ENCODE measurements around the gene CSF3.

GRCh38 chr17:39966771-39967170 lies 48.5 kb upstream of the CSF3 start:
- no peak for TF ChIP-seq POLR2A (IDR thresholded peaks at IDR 0.05)
- TF ChIP-seq, protein P1, sequence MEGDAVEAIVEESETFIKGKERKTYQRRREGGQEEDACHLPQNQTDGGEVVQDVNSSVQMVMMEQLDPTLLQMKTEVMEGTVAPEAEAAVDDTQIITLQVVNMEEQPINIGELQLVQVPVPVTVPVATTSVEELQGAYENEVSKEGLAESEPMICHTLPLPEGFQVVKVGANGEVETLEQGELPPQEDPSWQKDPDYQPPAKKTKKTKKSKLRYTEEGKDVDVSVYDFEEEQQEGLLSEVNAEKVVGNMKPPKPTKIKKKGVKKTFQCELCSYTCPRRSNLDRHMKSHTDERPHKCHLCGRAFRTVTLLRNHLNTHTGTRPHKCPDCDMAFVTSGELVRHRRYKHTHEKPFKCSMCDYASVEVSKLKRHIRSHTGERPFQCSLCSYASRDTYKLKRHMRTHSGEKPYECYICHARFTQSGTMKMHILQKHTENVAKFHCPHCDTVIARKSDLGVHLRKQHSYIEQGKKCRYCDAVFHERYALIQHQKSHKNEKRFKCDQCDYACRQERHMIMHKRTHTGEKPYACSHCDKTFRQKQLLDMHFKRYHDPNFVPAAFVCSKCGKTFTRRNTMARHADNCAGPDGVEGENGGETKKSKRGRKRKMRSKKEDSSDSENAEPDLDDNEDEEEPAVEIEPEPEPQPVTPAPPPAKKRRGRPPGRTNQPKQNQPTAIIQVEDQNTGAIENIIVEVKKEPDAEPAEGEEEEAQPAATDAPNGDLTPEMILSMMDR (IDR thresholded peaks at IDR 0.05), result no peak

All from thyroid gland (tissue), 4 donors.